Adipocyte (in vitro differentiated cells): ENCODE data around the gene SLC27A2.
"Not testable (repeated sequence)": the region's sequence is repeated elsewhere in the genome, so short reads cannot be mapped to it uniquely, and the experiment has no call there.

Source experiments
- DNase-seq: peaks from one replicate; pipeline ENCODE4 v3.0.0-alpha.2; 2015; ENCODE audit warnings: low read depth
- H3K27me3 ChIP-seq: replicated peaks from 2 replicates; pipeline ENCODE4 v1.7.0; 2013; ENCODE audit warnings: mild to moderate bottlenecking, low read length, moderate library complexity; ENCODE audit not compliant: control insufficient read depth, insufficient read depth
- H3K36me3 ChIP-seq: 2 replicates; pipeline ENCODE4 v1.7.0; 2013; ENCODE audit warnings: low read length, mild to moderate bottlenecking, moderate library complexity; ENCODE audit not compliant: control insufficient read depth, insufficient read depth, severe bottlenecking
- H3K4me1 ChIP-seq: 2 replicates; pipeline ENCODE4 v1.7.0; 2013; ENCODE audit warnings: mild to moderate bottlenecking, low read length, moderate library complexity; ENCODE audit not compliant: control insufficient read depth, insufficient read depth
- H3K4me3 ChIP-seq: 2 replicates; pipeline ENCODE4 v1.7.0; 2013; ENCODE audit warnings: mild to moderate bottlenecking, low read length, moderate library complexity
- H3K9ac ChIP-seq: 2 replicates; pipeline ENCODE4 v1.7.0; 2013; ENCODE audit warnings: mild to moderate bottlenecking, low read length, moderate library complexity
- H3K9me3 ChIP-seq: 2 replicates; pipeline ENCODE4 v1.7.0; 2013; ENCODE audit warnings: mild to moderate bottlenecking, low read length, moderate library complexity; ENCODE audit not compliant: control insufficient read depth

SLC27A2 gene

GRCh38 chr15:50144341-50145120, 37.5 kb upstream of the SLC27A2 start:
- no peaks in the 10 kb centered on the region for H3K27me3 ChIP-seq

DNA sequence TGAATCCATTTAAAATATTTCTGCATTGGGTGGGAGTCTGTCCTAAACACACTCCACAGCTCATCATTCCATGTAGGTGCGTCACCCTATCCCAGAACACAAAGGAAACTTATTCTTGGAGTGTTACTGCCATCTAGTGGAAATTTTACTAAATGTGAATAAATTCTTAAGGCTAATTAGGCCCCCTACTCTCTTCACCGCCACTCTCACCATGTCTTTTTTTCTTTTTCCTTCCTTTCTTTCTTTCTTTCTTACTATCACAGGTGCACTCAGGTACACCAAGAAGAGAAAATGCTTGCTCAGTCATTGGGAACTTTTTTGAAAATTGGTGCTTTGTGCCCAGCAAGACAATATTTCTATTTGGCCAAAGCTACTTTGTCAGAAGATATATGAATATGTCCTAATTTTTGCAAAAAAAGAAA, 36.5 kb upstream of the SLC27A2 start:
- Histone ChIP-seq H3K9me3 (no peaks in the 10 kb centered on the region), H3K27me3 (no peaks in the 10 kb centered on the region), H3K36me3 (no peaks in the 10 kb centered on the region), H3K4me1 (peaks cover 16% of the 10 kb centered on the region), H3K4me3 (peak overlapping the region; percentile 11), H3K9ac (peak overlapping the region; percentile 74)
- DNase-seq, result peak; percentile 97

More at GRCh38 chr15:50144341-50145120, 37.5 kb upstream of the SLC27A2 start:
- no peaks in the 10 kb centered on the region for H3K36me3 ChIP-seq
- no peaks in the 10 kb centered on the region for H3K9me3 ChIP-seq
- peak; percentile 10 for DNase-seq
- no peak overlapping the region for H3K4me3 ChIP-seq
- H3K9ac ChIP-seq, result peak overlapping the region; percentile 74
- H3K4me1 ChIP-seq, result peaks cover 16% of the 10 kb centered on the region

- H3K36me3 ChIP-seq, result no peaks in the 10 kb centered on the region
- no peaks in the 10 kb centered on the region for H3K9me3 ChIP-seq
- DNase-seq, result no peak
- no peak overlapping the region for H3K4me3 ChIP-seq
- peaks cover 16% of the 10 kb centered on the region for H3K4me1 ChIP-seq
- no peaks in the 10 kb centered on the region for H3K27me3 ChIP-seq
- H3K9ac ChIP-seq, result peak overlapping the region; percentile 3
These were observed 35.4 kb upstream of the SLC27A2 start for GRCh38 chr15:50146632-50147031.

DNA sequence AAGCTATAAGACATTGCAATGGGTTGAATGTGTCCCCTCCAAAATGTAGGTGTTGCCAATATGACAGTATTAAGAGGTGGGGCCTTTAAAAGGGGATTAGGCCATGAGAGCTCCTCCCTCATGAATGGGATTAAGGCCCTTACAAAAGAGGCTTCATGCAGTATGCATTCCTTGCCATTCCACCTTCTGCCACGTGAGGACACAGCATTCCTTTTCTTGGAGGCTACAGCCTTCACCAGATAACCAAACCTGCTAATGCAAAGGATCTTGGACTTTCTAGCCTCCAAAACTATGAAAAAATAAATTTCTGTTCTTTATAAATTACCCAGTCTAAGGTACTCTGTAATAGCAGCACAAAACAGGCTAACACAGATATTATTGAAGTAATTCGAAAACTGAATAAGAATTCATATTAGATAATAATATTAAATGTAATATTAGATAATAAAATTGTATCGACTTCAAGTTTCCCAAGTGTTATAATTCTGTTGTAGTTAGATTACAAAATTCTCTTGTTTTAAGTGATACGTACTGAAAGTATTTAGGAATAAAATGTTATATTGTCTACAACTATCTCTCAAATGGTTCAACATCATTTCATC, 33.5 kb upstream of the SLC27A2 start:
- Histone ChIP-seq H3K27me3 (no peaks in the 10 kb centered on the region), H3K4me3 (no peak overlapping the region), H3K9ac (no peak overlapping the region), H3K9me3 (no peaks in the 10 kb centered on the region), H3K4me1 (peaks cover 16% of the 10 kb centered on the region), H3K36me3 (no peaks in the 10 kb centered on the region)
- peak; percentile 52 for DNase-seq

GRCh38 chr15:50149090-50149489, 32.9 kb upstream of the SLC27A2 start:
- DNase-seq, result no peak
- Histone ChIP-seq H3K4me3 (no peak overlapping the region), H3K27me3 (no peaks in the 10 kb centered on the region), H3K4me1 (peaks cover 16% of the 10 kb centered on the region), H3K9me3 (no peaks in the 10 kb centered on the region), H3K36me3 (no peaks in the 10 kb centered on the region), H3K9ac (no peak overlapping the region)

DNA sequence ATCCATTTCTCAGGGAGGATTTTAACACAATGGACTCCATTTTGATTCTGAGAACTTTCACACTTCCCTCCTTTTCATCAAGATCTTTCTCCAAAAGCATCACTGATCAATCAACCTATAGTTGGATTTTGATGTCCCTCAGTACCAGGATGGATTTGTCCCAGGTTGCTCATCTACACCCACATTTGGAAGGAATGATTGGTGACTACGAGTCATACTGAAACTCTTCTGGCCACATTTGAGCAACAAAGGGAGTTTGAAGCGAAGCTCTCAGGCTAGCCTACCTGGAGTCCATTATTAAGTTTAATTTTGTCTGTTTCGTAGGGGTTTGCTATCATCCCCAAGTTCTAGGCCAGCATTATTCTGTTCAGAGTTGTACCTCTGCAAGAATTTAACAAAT, 31.6 kb upstream of the SLC27A2 start:
- DNase-seq, result no peak
- H3K9me3 ChIP-seq, result peaks cover 5% of the 10 kb centered on the region
- peaks cover 10% of the 10 kb centered on the region for H3K4me1 ChIP-seq
- H3K27me3 ChIP-seq, result no peaks in the 10 kb centered on the region
- H3K36me3 ChIP-seq, result no peaks in the 10 kb centered on the region
- H3K4me3 ChIP-seq, result no peak overlapping the region
- no peak overlapping the region for H3K9ac ChIP-seq

DNA sequence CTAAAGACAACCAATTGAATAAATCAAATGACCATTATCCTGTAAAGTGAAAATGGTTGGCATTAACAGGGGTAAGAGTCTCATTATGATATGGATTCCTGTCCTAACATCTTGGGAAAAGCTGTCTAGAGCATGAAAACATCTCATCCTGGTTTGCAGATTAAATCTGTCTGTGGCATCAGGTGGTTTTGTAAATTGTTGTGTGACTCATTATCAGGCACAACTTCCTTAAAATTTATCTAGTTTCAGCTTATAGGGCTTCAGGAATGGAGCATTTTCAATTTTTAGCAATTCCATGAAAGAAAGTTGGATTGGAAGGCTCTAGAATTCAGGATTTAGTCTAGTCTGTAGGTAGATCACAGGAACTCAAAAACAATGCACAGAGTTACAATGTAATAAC, 31.1 kb upstream of the SLC27A2 start:
- Histone ChIP-seq H3K36me3 (no peaks in the 10 kb centered on the region), H3K4me1 (peaks cover 6% of the 10 kb centered on the region), H3K4me3 (no peak overlapping the region), H3K27me3 (no peaks in the 10 kb centered on the region), H3K9ac (no peak overlapping the region), H3K9me3 (peaks cover 7% of the 10 kb centered on the region)
- DNase-seq, result no peak

DNA sequence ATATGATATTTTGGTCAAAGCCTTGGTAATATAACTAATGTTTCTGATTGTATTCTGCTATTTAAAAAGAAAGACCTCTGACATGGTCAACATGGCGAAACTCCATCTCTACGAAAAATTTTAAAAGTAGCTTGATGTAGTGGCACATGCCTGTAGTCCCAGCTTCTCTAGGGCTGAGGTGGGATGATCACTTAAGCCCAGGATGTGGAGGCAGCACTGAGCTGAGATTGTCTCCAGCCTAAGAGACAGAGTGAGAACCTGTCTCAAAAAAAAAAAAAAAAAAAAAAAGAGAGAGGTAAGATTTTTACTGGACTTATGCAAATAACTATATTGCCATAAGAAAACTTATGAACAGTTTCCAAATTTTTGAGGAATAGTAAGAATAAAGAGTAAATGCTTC, 30.5 kb upstream of the SLC27A2 start:
- H3K4me3 ChIP-seq, result no peak overlapping the region
- H3K9me3 ChIP-seq, result peaks cover 7% of the 10 kb centered on the region
- H3K9ac ChIP-seq, result no peak overlapping the region
- H3K27me3 ChIP-seq, result no peaks in the 10 kb centered on the region
- no peak for DNase-seq
- H3K4me1 ChIP-seq, result peaks cover 5% of the 10 kb centered on the region
- no peaks in the 10 kb centered on the region for H3K36me3 ChIP-seq

DNA sequence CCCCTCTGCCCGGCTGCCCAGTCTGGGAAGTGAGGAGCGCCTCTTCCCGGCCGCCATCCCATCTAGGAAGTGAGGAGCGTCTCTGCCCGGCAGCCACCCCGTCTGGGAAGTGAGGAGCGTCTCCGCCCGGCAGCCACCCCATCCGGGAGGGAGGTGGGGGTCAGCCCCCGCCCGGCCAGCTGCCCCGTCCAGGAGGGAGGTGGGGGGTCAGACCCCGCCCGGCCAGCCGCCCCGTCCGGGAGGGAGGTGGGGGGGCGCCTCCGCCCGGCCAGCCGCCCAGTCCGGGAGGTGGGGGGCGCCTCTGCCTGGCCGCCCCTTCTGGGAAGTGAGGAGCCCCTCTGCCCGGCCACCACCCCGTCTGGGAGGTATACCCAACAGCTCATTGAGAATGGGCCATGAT, 23.8 kb upstream of the SLC27A2 start:
- not testable (repeated sequence) for H3K9ac ChIP-seq, DNase-seq, H3K4me3 ChIP-seq, H3K4me1 ChIP-seq, H3K36me3 ChIP-seq, H3K27me3 ChIP-seq
- peaks cover 10% of the 10 kb centered on the region for H3K9me3 ChIP-seq

GRCh38 chr15:50162969-50163718, 18.9 kb upstream of the SLC27A2 start:
- H3K4me1 ChIP-seq, result peaks cover 41% of the 10 kb centered on the region
- no peak for DNase-seq
- H3K27me3 ChIP-seq, result no peaks in the 10 kb centered on the region
- no peak overlapping the region for H3K4me3 ChIP-seq
- no peaks in the 10 kb centered on the region for H3K36me3 ChIP-seq
- H3K9ac ChIP-seq, result no peak overlapping the region
- H3K9me3 ChIP-seq, result peaks cover 4% of the 10 kb centered on the region

DNA sequence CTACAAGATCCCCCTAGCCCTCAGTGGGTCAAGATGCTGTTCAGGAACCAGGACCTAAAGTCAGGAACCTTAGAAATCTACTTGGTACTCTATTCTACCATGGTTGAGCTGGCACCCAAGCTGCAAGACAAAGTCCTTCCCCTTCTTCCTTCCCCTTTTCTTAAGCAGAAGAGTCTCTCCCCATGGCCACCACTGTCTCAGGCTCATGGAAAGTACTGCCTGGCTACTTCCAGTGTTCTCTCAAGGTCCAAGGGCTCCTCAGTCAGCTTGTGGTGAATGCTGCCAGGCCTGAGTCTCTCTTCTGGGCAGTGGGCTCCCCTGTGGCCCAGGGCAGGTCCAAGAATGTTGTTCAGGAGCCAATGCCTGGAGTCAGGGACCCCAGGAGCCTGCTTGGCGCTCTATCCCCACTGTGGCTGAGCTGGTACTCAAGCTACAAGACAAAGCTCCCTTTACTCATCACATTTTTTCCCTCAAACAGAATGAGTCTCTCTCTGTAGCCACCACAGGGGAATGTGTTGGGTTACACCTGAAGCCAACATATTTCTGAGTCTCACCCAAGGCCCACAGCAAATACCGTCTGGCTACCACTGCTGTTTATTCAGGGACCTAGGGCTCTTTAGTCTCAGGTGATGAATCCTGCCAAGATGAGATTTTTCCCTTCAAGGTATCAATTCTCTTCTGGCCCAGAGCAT, 18.1 kb upstream of the SLC27A2 start:
- Histone ChIP-seq H3K36me3 (no peaks in the 10 kb centered on the region), H3K4me3 (peak overlapping the region; percentile 10)
- no peak for DNase-seq

More for the DNA sequence above, 18.1 kb upstream of the SLC27A2 start:
- peaks cover 4% of the 10 kb centered on the region for H3K9me3 ChIP-seq
- H3K27me3 ChIP-seq, result no peaks in the 10 kb centered on the region
- H3K4me1 ChIP-seq, result peaks cover 41% of the 10 kb centered on the region
- H3K9ac ChIP-seq, result no peak overlapping the region
